Measurements from ENCODE around the gene SMG6. TPM values are rescaled to one million over a fixed set of nuclear protein-coding genes. Genes with fewer than 3 reads are reported as not detected.

SMG6 gene
- total and polyA plus RNA-seq, 2 of the 13 experiments (the other 11 are each of a cell fraction or from before 2014, with no cell fraction given) = 4.6 to 14.6 TPM

GRCh38 chr17:2157675-2158395 lies 145.8 kb downstream of the SMG6 start (continued):
- no peak for TF ChIP-seq RAD21 (CRISPR knock-in tag; IDR thresholded peaks at IDR 0.05)

- in situ Hi-C loops (cut with HindIII; ENCODE audit: extremely low pct_ligation_motif_present, low pct_unique_long_range_greater_than_20kb) = no loop called here
- POLR2A ChIA-PET = no interaction called here
- H3K79me2 ChIP-seq (ENCODE audit: insufficient read depth, low read length) = no peaks in the 10 kb centered on the region
Observed at GRCh38 chr17:2157081-2157480, 146.5 kb downstream of the SMG6 start.

More at GRCh38 chr17:2157081-2157480, 146.5 kb downstream of the SMG6 start:
- no peaks in the 10 kb centered on the region for H3K27me3 ChIP-seq (ENCODE audit: control insufficient read depth in 1 of 2, insufficient read depth in 2 of 2, low read length in 2 of 2)
- DNase-seq (ENCODE audit: low spot score) (no peak), FAIRE-seq (no peak), ATAC-seq (no peak)
- no peak overlapping the region for H3K4me2 ChIP-seq (ENCODE audit: low read depth, low read length)
- H3K4me3 ChIP-seq (replicated peaks in 1 of 3; ENCODE audit: insufficient read depth in 1 of 3, low read depth in 2 of 3, low read length in 3 of 3) = no peak overlapping the region
- CTCF ChIA-PET (ENCODE audit: low intra/inter-chr PET ratio, low total read pairs) = no interaction called here
- H3K9ac ChIP-seq (ENCODE audit: insufficient read depth, low read depth, low read length) = no peak overlapping the region
- TF ChIP-seq ZNF292 (CRISPR knock-in tag; IDR thresholded peaks at IDR 0.05; ENCODE audit: borderline replicate concordance, low read depth) = no peak
- TF ChIP-seq ZNF432 (CRISPR knock-in tag; IDR thresholded peaks at IDR 0.05; ENCODE audit: borderline replicate concordance) = no peak
- TF ChIP-seq JARID2 (CRISPR knock-in tag; IDR thresholded peaks at IDR 0.05; ENCODE audit: insufficient replicate concordance) = no peak
- TF ChIP-seq XBP1 (CRISPR knock-in tag; IDR thresholded peaks at IDR 0.05) = no peak
- TF ChIP-seq ELF1 (CRISPR knock-in tag; IDR thresholded peaks at IDR 0.05) = no peak
- TF ChIP-seq STAT5B (CRISPR knock-in tag; IDR thresholded peaks at IDR 0.05) = no peak
- TF ChIP-seq FOXK2 (IDR thresholded peaks at IDR 0.05) = no peak
- TF ChIP-seq NFYC (CRISPR knock-in tag; IDR thresholded peaks at IDR 0.05) = no peak
- TF ChIP-seq ZNF160 (CRISPR knock-in tag; IDR thresholded peaks at IDR 0.05) = no peak
- TF ChIP-seq SPEN (CRISPR knock-in tag; IDR thresholded peaks at IDR 0.05; ENCODE audit: low read depth) = no peak
- no peak for TF ChIP-seq PHF5A (CRISPR knock-in tag; IDR thresholded peaks at IDR 0.05; ENCODE audit: low read depth, unreplicated experiment)
- TF ChIP-seq ZNF777 (CRISPR knock-in tag; IDR thresholded peaks at IDR 0.05) = no peak
- TF ChIP-seq, protein P1, sequence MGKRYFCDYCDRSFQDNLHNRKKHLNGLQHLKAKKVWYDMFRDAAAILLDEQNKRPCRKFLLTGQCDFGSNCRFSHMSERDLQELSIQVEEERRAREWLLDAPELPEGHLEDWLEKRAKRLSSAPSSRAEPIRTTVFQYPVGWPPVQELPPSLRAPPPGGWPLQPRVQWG (CRISPR knock-in tag; IDR thresholded peaks at IDR 0.05; ENCODE audit: borderline replicate concordance, low read depth) = no peak
- no peak for TF ChIP-seq SRF (IDR thresholded peaks at IDR 0.05; ENCODE audit: low read depth, low read length)
- no peak for TF ChIP-seq PRPF4 (IDR thresholded peaks at IDR 0.05; ENCODE audit: low read depth, low read length, poor library complexity, severe bottlenecking)
- no peak for TF ChIP-seq MYNN (CRISPR knock-in tag; IDR thresholded peaks at IDR 0.05; ENCODE audit: low read depth)
- no peak for TF ChIP-seq TCF7 (IDR thresholded peaks at IDR 0.05; ENCODE audit: low read depth)
- TF ChIP-seq ARID4A (CRISPR knock-in tag; IDR thresholded peaks at IDR 0.05; ENCODE audit: borderline replicate concordance) = no peak
- TF ChIP-seq ZNF670 (CRISPR knock-in tag; IDR thresholded peaks at IDR 0.05; ENCODE audit: borderline replicate concordance) = no peak
- H3K9me3 ChIP-seq (ENCODE audit: low read length) = no peaks in the 10 kb centered on the region
- intact Hi-C loops (cut with micrococcal nuclease; ENCODE audit: unreplicated experiment) = loop anchor here (5.0 kb wide), 1 partner anchor 60 kb away; no protein-coding TSS in a partner anchor
- peaks cover 4 to 15% of the 10 kb centered on the region in 2 experiments; a peak in 4 of 5 replicates for H3K36me3 ChIP-seq (replicated peaks in 1 of 2; ENCODE audit: control insufficient read depth in 1 of 2, insufficient read depth in 2 of 2, low read length in 2 of 2)
- no peaks in the 10 kb centered on the region for H4K20me1 ChIP-seq (ENCODE audit: insufficient read depth, low read length)
- H3K27ac ChIP-seq (ENCODE audit: extremely low read length, insufficient read depth, low read length) = no peak overlapping the region
- no TSS peak for BruUV-seq (replicated peaks)
- H3K4me1 ChIP-seq (ENCODE audit: insufficient read depth, low read length) = peaks cover 18% of the 10 kb centered on the region
- 85% methylated on average over 4 of the region's 4 CpGs for WGBS (ENCODE audit: low lambda C conversion rate)
- H2AFZ ChIP-seq (ENCODE audit: low read length) = no peak overlapping the region

All from HepG2 (cell line).